K562 (cell line): Measurements from ENCODE around the gene MRPL55. TPM values are rescaled to one million over a fixed set of nuclear protein-coding genes. Genes with fewer than 3 reads are reported as not detected.

ENCODE experiments used
- ATAC-seq: fragments of 200-7000 bp; cut with Tn5 transposase; 3 replicates; pipeline ENCODE4 v1.9.1; 2020; ENCODE audit warnings: moderate library complexity
- BruUV-seq: library from RNA; stranded (reverse); fragments of 400-500 nt; replicated peaks from 2 replicates; lab custom pipeline; 2021; lab: Mats Ljungman, UMichigan
- CTCF ChIA-PET: fragments of 300-600 bp; formaldehyde crosslinking; extraction: SDS; loops from one replicate; lab custom pipeline; 2021; ENCODE audit warnings: low intra/inter-chr PET ratio; lab: Yijun Ruan, JAX
- POLR2A ChIA-PET: fragments of 300-600, 350-650 bp; sonication (Branson Sonifier 250); formaldehyde crosslinking; extraction: SDS; loops from one replicate; lab custom pipeline; 2021; ENCODE audit warnings: antibody characterized with exemption, inconsistent platforms; lab: Yijun Ruan, JAX
- DNase-seq, 4 experiments: peaks; one replicate each; pipeline versions ENCODE4 v3.0.0 to v3.0.0-alpha.2; 2011 to 2018; ENCODE audit warnings: low spot score in 3 of 4, mixed read lengths in 3 of 4; ENCODE audit errors: extremely low read depth in 1 of 4
- FAIRE-seq: peaks from 2 replicates; lab custom pipeline; 2011; peaks lifted over from hg19 to GRCh38; lab: Jason Lieb, UNC
- H2AFZ ChIP-seq: 2 replicates; pipeline ENCODE4 v1.6.0; 2011; ENCODE audit warnings: low read depth, low read length, control low read depth, inconsistent platforms
- H3K27ac ChIP-seq: fragments of 200-600 bp; 3 replicates; pipeline ENCODE4 v1.8.0; 2011; ENCODE audit warnings: low read depth, mild to moderate bottlenecking, control low read depth, inconsistent platforms, low read length, moderate library complexity, mixed read lengths; ENCODE audit errors: extremely low read depth
- H3K27me3 ChIP-seq, 2 experiments: fragments of 300-600 bp in 1 of 2; 2 replicates in 1 of 2; 3 replicates in 1 of 2; pipeline versions ENCODE4 v1.6.0 to v1.8.0; 2011; ENCODE audit warnings: inconsistent platforms in 2 of 2, low read length in 2 of 2, mild to moderate bottlenecking in 1 of 2, mixed read lengths in 1 of 2, moderate library complexity in 1 of 2; ENCODE audit not compliant: control insufficient read depth in 2 of 2, insufficient read depth in 2 of 2
- H3K36me3 ChIP-seq: fragments of 300-600 bp; 3 replicates; pipeline ENCODE4 v1.8.0; 2011; ENCODE audit warnings: mild to moderate bottlenecking, low read length, inconsistent platforms; ENCODE audit not compliant: control insufficient read depth, insufficient read depth
- H3K4me1 ChIP-seq, 2 experiments: fragments of 200-600 bp in 1 of 2; replicated peaks in 1 of 2; 2 replicates in 1 of 2; 3 replicates in 1 of 2; pipeline versions ENCODE4 v1.5.1 to v1.8.0; 2011; ENCODE audit warnings: inconsistent platforms in 2 of 2, low read length in 2 of 2, mild to moderate bottlenecking in 1 of 2, mixed read lengths in 1 of 2, moderate library complexity in 1 of 2; ENCODE audit not compliant: control insufficient read depth in 2 of 2, insufficient read depth in 2 of 2
- H3K4me2 ChIP-seq: 2 replicates; pipeline ENCODE4 v1.6.1; 2011; ENCODE audit warnings: low read length, control low read depth, inconsistent platforms, mixed read lengths; ENCODE audit not compliant: insufficient read depth
- H3K4me3 ChIP-seq: fragments of 200-600 bp; sonication (generic), shearing (Covaris generic); 2 replicates; pipeline ENCODE4 v1.5.1; 2016; ENCODE audit warnings: control low read depth, inconsistent platforms
- H3K79me2 ChIP-seq: fragments of 200-600 bp; 3 replicates; pipeline ENCODE4 v1.8.0; 2011; ENCODE audit warnings: low read length, inconsistent platforms; ENCODE audit not compliant: control insufficient read depth, insufficient read depth
- H3K9ac ChIP-seq, 2 experiments: 2 replicates each; pipeline versions ENCODE4 v1.6.0 to v1.6.1; 2011; ENCODE audit warnings: low read depth in 2 of 2, low read length in 2 of 2, control low read depth in 1 of 2, inconsistent platforms in 1 of 2, mild to moderate bottlenecking in 1 of 2, mixed read lengths in 1 of 2; ENCODE audit not compliant: insufficient read depth in 1 of 2
- H3K9me1 ChIP-seq: one replicate; pipeline ENCODE4 v1.6.0; 2011; ENCODE audit warnings: inconsistent platforms, mild to moderate bottlenecking, low read length, moderate library complexity; ENCODE audit not compliant: control insufficient read depth, insufficient read depth
- H3K9me3 ChIP-seq: replicated peaks from 2 replicates; pipeline ENCODE4 v1.5.1; 2011; ENCODE audit warnings: low read depth, low read length, inconsistent platforms; ENCODE audit not compliant: control insufficient read depth, insufficient read depth
- H4K20me1 ChIP-seq: replicated peaks from 2 replicates; pipeline ENCODE4 v1.6.1; 2011; ENCODE audit warnings: low read length, inconsistent platforms, mixed read lengths; ENCODE audit not compliant: control insufficient read depth, insufficient read depth
- CEBPB ChIP-seq: fragments of 450-650 bp; IDR thresholded peaks from 2 replicates; pipeline ENCODE4 v1.6.1; 2016; ENCODE audit warnings: missing genetic modification characterization, missing compliant biosample characterization
- MTA2 ChIP-seq: fragments of 450-650 bp; IDR thresholded peaks from 2 replicates; pipeline ENCODE4 v1.6.1; 2016; ENCODE audit warnings: low read depth
- PHF8 ChIP-seq: fragments of 200-600 bp; sonication (generic); IDR thresholded peaks from 2 replicates; pipeline ENCODE4 v1.6.1; 2012; ENCODE audit warnings: mixed run types, mild to moderate bottlenecking, inconsistent platforms, low read length, moderate library complexity, borderline replicate concordance
- PYGO2 ChIP-seq: fragments of 450-650 bp; IDR thresholded peaks from 2 replicates; pipeline ENCODE4 v1.6.1; 2016; ENCODE audit warnings: mild to moderate bottlenecking, missing genetic modification characterization, moderate library complexity, missing compliant biosample characterization
- RBFOX2 ChIP-seq: fragments of 200-400 bp; formaldehyde crosslinking; IDR thresholded peaks from 2 replicates; pipeline ENCODE4 v1.6.1; 2017; ENCODE audit warnings: low read depth, mild to moderate bottlenecking, low read length, moderate library complexity
- ZC3H8 ChIP-seq: fragments of 450-650 bp; IDR thresholded peaks from 2 replicates; pipeline ENCODE4 v1.6.1; 2017
- ZKSCAN8 ChIP-seq: fragments of 200-800 bp; sonication (Bioruptor generic); IDR thresholded peaks from 2 replicates; pipeline ENCODE4 v1.6.1; 2016; ENCODE audit warnings: missing genetic modification characterization, missing compliant biosample characterization
- ZNF224 ChIP-seq: sonication (generic); formaldehyde crosslinking; IDR thresholded peaks from 2 replicates; pipeline ENCODE4 v1.8.0; 2022; ENCODE audit warnings: mild to moderate bottlenecking, missing genetic modification reagents
- WGBS: fragments of 100-300 bp; shearing (Covaris generic); methylation state at CpG from one replicate; pipeline ENCODE4 v1.1.6; 2016; ENCODE audit warnings: low coverage, mixed read lengths; ENCODE audit not compliant: insufficient coverage; ENCODE audit errors: missing lambda C conversion rate; 5-methylcytosine and 5-hydroxymethylcytosine counted together
- in situ Hi-C: fragments of 300-500 bp; cut with MboI; formaldehyde crosslinking; loops from 4 replicates; pipeline ENCODE4 v1.15.0; 2018; ENCODE audit warnings: inconsistent platforms, mixed read lengths
- intact Hi-C: fragments of 100-400 bp; cut with micrococcal nuclease; formaldehyde crosslinking; loops from 2 replicates; pipeline ENCODE4 v1.14.2; 2022
- polyA plus RNA-seq, 8 experiments: library from polyadenylated mRNA; depleted of rRNA in 4 of 8; stranded (reverse) in 5 of 8; unstranded in 3 of 8; fragments of >200 nt; fragmentation: Nextera tagmentation in 2 of 8; fragmentation: Illumina TruSeq in 1 of 8; extraction: Ambion mirVana in 2 of 8; extraction: Trizol in 1 of 8; gene quantifications; 2 replicates each; pipeline versions ENCODE4 v1.2.1 to v1.2.3, GENCODE V29; 2011 to 2014; ENCODE audit warnings: inconsistent platforms in 1 of 8, missing spikeins in 1 of 8
- total RNA-seq, 7 experiments: library from RNA; depleted of rRNA in 6 of 7; stranded (reverse); fragments of >200 nt in 6 of 7; fragmentation: Illumina TruSeq in 2 of 7; extraction: Trizol in 2 of 7; gene quantifications; 2 replicates each; pipeline versions ENCODE4 v1.2.1 to v1.2.3, GENCODE V29; 2011 to 2021; ENCODE audit warnings: low replicate concordance in 1 of 7
- TF ChIP-seq, protein P1 (sequence below): sonication (generic); formaldehyde crosslinking; IDR thresholded peaks from 2 replicates; pipeline ENCODE4 v1.8.1; 2023; ENCODE audit warnings: mild to moderate bottlenecking, missing genetic modification reagents
- TF ChIP-seq, protein P2 (sequence below): fragments of 250-450 bp; sonication (Bioruptor Pico); IDR thresholded peaks from 2 replicates; pipeline ENCODE4 v1.8.0; 2022; ENCODE audit warnings: inconsistent platforms
- TF ChIP-seq, protein P3 (sequence below): sonication (generic); formaldehyde crosslinking; IDR thresholded peaks from 2 replicates; pipeline ENCODE4 v1.9.0; 2022; ENCODE audit warnings: mild to moderate bottlenecking, missing genetic modification reagents
- TF ChIP-seq, protein P4 (sequence below): sonication (generic); formaldehyde crosslinking; IDR thresholded peaks from 2 replicates; pipeline ENCODE4 v1.8.0; 2022; ENCODE audit warnings: missing genetic modification reagents, mild to moderate bottlenecking, borderline replicate concordance
- TF ChIP-seq, protein P5 (sequence below): IDR thresholded peaks from 2 replicates; pipeline ENCODE4 v1.6.1; 2011; ENCODE audit not compliant: insufficient read length; ENCODE audit errors: extremely low read depth
- TF ChIP-seq, protein P6 (sequence below): conservative IDR thresholded peaks from 2 replicates; pipeline ENCODE4 v1.6.1; 2011; ENCODE audit warnings: low read depth, mild to moderate bottlenecking, low read length; ENCODE audit not compliant: control insufficient read depth

The MRPL55 gene
- total and polyA plus RNA-seq, 9 of the 15 experiments (the other 6 are each of a cell fraction or from before 2014, with no cell fraction given), result 34.9 to 228 (median 81.0) TPM

DNA sequence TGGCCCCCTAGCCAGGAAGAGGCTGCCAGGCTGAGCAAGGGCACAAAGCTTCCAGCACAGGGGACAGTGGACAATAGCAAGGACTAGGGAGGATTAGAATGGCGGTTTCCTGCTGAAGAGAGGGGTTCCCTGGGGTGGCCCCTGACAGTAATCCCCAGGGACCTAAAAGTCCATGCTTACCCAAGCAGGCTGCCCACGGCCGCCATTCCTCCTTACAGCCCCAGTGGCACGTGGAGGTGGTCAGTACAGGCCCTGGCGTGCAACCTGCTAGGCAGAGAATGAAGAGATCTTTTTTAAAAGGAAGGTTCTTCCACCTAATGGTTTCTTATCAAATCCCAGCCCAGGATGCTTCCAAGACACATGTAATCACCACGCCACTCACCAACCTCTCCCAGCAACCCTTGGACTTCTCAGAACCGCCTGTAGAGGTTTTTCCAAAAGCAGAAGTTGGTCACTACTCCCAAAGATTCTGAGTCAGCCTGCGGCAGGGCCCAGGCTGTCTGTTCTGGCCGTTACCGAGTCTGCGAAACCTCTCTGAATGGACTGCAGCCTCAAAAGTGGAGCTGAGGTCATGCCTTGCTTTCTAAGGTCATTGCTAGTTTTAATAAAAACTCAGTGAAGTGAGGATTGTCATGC lies 926 bp downstream of the MRPL55 start:
- H3K9ac ChIP-seq, result peak overlapping the region; percentile 86 to 99
- in situ Hi-C loops, result no loop called here
- TF ChIP-seq PHF8 (no peak), ZC3H8 (no peak), MTA2 (no peak), ZNF224 (no peak), RBFOX2 (0 out of 2 replicates have a peak, but pooled peaks have one; percentile 21), ZKSCAN8 (CRISPR knock-in tag) (no peak), CEBPB (tag) (no peak), PYGO2 (tag) (no peak)
- TF ChIP-seq, protein P1, sequence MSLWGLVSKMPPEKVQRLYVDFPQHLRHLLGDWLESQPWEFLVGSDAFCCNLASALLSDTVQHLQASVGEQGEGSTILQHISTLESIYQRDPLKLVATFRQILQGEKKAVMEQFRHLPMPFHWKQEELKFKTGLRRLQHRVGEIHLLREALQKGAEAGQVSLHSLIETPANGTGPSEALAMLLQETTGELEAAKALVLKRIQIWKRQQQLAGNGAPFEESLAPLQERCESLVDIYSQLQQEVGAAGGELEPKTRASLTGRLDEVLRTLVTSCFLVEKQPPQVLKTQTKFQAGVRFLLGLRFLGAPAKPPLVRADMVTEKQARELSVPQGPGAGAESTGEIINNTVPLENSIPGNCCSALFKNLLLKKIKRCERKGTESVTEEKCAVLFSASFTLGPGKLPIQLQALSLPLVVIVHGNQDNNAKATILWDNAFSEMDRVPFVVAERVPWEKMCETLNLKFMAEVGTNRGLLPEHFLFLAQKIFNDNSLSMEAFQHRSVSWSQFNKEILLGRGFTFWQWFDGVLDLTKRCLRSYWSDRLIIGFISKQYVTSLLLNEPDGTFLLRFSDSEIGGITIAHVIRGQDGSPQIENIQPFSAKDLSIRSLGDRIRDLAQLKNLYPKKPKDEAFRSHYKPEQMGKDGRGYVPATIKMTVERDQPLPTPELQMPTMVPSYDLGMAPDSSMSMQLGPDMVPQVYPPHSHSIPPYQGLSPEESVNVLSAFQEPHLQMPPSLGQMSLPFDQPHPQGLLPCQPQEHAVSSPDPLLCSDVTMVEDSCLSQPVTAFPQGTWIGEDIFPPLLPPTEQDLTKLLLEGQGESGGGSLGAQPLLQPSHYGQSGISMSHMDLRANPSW, result no peak
- TF ChIP-seq, protein P2, sequence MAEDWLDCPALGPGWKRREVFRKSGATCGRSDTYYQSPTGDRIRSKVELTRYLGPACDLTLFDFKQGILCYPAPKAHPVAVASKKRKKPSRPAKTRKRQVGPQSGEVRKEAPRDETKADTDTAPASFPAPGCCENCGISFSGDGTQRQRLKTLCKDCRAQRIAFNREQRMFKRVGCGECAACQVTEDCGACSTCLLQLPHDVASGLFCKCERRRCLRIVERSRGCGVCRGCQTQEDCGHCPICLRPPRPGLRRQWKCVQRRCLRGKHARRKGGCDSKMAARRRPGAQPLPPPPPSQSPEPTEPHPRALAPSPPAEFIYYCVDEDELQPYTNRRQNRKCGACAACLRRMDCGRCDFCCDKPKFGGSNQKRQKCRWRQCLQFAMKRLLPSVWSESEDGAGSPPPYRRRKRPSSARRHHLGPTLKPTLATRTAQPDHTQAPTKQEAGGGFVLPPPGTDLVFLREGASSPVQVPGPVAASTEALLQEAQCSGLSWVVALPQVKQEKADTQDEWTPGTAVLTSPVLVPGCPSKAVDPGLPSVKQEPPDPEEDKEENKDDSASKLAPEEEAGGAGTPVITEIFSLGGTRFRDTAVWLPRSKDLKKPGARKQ (CRISPR knock-in tag), result no peak
- TF ChIP-seq, protein P3, sequence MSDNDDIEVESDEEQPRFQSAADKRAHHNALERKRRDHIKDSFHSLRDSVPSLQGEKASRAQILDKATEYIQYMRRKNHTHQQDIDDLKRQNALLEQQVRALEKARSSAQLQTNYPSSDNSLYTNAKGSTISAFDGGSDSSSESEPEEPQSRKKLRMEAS (CRISPR knock-in tag), result peak; percentile 59
- TF ChIP-seq, protein P4, sequence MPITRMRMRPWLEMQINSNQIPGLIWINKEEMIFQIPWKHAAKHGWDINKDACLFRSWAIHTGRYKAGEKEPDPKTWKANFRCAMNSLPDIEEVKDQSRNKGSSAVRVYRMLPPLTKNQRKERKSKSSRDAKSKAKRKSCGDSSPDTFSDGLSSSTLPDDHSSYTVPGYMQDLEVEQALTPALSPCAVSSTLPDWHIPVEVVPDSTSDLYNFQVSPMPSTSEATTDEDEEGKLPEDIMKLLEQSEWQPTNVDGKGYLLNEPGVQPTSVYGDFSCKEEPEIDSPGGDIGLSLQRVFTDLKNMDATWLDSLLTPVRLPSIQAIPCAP (CRISPR knock-in tag), result no peak
- TF ChIP-seq, protein P5, sequence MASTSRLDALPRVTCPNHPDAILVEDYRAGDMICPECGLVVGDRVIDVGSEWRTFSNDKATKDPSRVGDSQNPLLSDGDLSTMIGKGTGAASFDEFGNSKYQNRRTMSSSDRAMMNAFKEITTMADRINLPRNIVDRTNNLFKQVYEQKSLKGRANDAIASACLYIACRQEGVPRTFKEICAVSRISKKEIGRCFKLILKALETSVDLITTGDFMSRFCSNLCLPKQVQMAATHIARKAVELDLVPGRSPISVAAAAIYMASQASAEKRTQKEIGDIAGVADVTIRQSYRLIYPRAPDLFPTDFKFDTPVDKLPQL, result no peak
- TF ChIP-seq, protein P6, sequence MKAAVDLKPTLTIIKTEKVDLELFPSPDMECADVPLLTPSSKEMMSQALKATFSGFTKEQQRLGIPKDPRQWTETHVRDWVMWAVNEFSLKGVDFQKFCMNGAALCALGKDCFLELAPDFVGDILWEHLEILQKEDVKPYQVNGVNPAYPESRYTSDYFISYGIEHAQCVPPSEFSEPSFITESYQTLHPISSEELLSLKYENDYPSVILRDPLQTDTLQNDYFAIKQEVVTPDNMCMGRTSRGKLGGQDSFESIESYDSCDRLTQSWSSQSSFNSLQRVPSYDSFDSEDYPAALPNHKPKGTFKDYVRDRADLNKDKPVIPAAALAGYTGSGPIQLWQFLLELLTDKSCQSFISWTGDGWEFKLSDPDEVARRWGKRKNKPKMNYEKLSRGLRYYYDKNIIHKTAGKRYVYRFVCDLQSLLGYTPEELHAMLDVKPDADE, result 0 out of 2 replicates have a peak, but pooled peaks have one; percentile 39

More for the DNA sequence above, 926 bp downstream of the MRPL55 start:
- Histone ChIP-seq H3K4me2 (peak overlapping the region; percentile 97), H2AFZ (no peak overlapping the region), H3K79me2 (peaks cover 36% of the 10 kb centered on the region), H3K27me3 (no peaks in the 10 kb centered on the region), H3K4me1 (peaks cover 23 to 52% of the 10 kb centered on the region in 2 experiments; a peak in 4 of 5 replicates), H3K27ac (peak overlapping the region; percentile 77), H3K9me1 (no peaks in the 10 kb centered on the region), H4K20me1 (no peaks in the 10 kb centered on the region), H3K9me3 (peaks cover 5% of the 10 kb centered on the region; the same call in 1 of the 2 replicates), H3K36me3 (peaks cover 29% of the 10 kb centered on the region; the same call in 2 of the 3 replicates), H3K4me3 (peak overlapping the region; percentile 81)
- intact Hi-C loops, result no loop called here
- CTCF ChIA-PET, result no interaction called here
- 20% methylated on average over 11 of the region's 11 CpGs for WGBS
- DNase-seq (peak in 2 of 4 experiments; percentile 17 to 57), ATAC-seq (no peak), FAIRE-seq (peak; percentile 29)
- no TSS peak for BruUV-seq
- POLR2A ChIA-PET, result interaction anchor here (0.6 to 2.0 kb wide), 6 partner anchors 9 to 160 kb away, joined by 3 to 8 read pairs (median 6); no protein-coding TSS in a partner anchor
